ENCODE results near the gene TMED10. TPM values are rescaled to one million over a fixed set of nuclear protein-coding genes. Genes with fewer than 3 reads are reported as not detected.
A peak's percentile ranks its signal among the peaks of the same experiment; 100 is the strongest.

Gene TMED10
- total and polyA plus RNA-seq, 4 experiments from 2014 or later: 202 to 425 (median 278) TPM

DNA sequence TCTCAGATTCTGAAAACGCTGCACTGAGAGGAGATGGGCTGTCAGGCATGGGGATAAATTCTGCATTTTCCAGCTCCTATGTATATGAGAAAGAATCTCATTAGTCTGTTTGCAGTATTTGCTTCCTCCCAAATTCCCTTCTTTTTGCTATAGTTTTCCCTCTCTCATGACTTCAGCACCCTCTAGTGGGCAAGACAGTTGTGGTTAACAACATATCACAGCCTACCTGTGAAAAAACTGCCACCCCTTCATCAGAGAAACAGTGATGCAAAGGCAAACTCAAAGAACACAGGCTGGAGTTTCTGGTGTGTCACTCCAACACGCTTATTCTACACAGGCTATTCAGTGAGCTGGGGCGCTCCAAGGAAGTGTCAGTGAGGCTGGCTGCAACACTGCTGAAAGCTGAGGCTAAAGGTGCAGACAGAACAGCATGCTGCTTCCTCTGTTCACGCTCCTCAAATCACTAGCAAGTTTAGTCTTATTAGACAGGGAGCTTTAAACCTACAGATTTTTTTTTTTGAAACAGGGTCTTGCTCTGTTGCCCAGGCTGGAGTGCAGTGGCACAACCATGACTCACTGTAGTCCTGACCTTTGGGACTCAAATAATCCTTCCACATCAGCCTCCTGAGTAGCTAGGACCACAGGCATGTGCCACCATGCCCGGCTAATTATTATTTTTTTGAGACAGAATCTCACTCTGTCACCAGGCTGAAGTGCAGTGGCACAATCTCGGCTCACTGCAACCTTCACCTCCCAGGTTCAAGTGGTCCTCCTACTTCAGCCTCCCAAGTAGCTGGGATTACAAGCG lies 87.6 kb downstream of the TMED10 start:
- Mint-ChIP-seq H3K4me3 (no peak overlapping the region), H3K27me3 (no peaks in the 10 kb centered on the region), H3K36me3 (peaks cover 48 to 66% of the 10 kb centered on the region in 2 donors), H3K27ac (peak overlapping the region in 1 of 7 donors; percentile 47), H3K4me1 (no peaks in the 10 kb centered on the region), H3K9me3 (no peaks in the 10 kb centered on the region)
- H3K4me1 ChIP-seq (ENCODE audit: insufficient read depth, low read length): no peaks in the 10 kb centered on the region
- no peak overlapping the region for H3K27ac ChIP-seq (ENCODE audit: low read depth, low read length)
- DNase-seq: peak; percentile 37 to 48 (median 46)
- H3K36me3 ChIP-seq (ENCODE audit: insufficient read depth, low read length): peaks cover 34% of the 10 kb centered on the region
- no peaks in the 10 kb centered on the region for H3K9me3 ChIP-seq (ENCODE audit: control insufficient read depth in 1 of 2, low read length in 2 of 2)
- no peaks in the 10 kb centered on the region for H3K27me3 ChIP-seq (ENCODE audit: insufficient read depth, low read length)
- ChIA-PET POLR2A (ENCODE audit: partially characterized antibody) (interaction anchor here (0.6 to 1.2 kb wide), 4 partner anchors 40 to 291 kb away, joined by 3 to 7 read pairs (median 4); partner anchors contain the start of gene EIF2B2), CTCF (ENCODE audit: partially characterized antibody) (interaction anchor here (0.7 to 8.8 kb wide), 46 partner anchors 9 to 480 kb away, joined by 3 to 121 read pairs (median 5); partner anchors contain the start of genes ACYP1, EIF2B2 and RPS6KL1)
- intact Hi-C loops (cut with micrococcal nuclease): loop anchor here (1.0 to 5.0 kb wide), 2 partner anchors 227 to 481 kb away; no protein-coding TSS in a partner anchor
- H3K4me3 ChIP-seq (ENCODE audit: low read length in 2 of 2): no peak overlapping the region

DNA sequence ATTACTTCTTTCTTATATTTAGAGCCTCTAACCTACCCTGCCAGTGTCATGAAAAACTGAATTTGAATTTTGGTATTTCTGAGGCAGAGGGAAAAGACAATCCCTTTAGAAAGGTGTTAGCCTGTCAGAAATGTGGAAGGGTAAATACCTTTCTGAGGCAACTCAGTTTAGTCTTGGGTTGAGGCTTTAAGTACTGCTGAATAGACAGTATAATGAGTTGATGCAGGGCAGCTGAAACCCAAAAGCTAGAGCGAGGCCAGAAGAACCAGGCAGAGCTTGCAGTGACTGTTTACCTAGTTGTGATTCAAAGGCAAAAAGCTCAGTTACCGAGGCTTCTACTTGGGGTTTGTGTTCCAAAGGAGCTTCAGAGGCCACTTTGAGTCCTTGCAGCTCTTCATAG lies 88.3 kb downstream of the TMED10 start:
- no peaks in the 10 kb centered on the region for H3K27me3 ChIP-seq (ENCODE audit: insufficient read depth, low read length)
- no peak overlapping the region for H3K4me3 Mint-ChIP-seq
- H3K27me3 Mint-ChIP-seq: no peaks in the 10 kb centered on the region
- no peak overlapping the region for H3K27ac ChIP-seq (ENCODE audit: low read depth, low read length)
- H3K36me3 ChIP-seq (ENCODE audit: insufficient read depth, low read length): peaks cover 38% of the 10 kb centered on the region
- no peak overlapping the region for H3K4me3 ChIP-seq (ENCODE audit: low read length in 2 of 2)
- ChIA-PET CTCF (ENCODE audit: partially characterized antibody) (interaction anchor here (0.7 to 8.8 kb wide), 42 partner anchors 8 to 479 kb away, joined by 3 to 121 read pairs (median 5); partner anchors contain the start of genes ACYP1, EIF2B2 and RPS6KL1), POLR2A (ENCODE audit: partially characterized antibody) (interaction anchor here (0.6 to 1.2 kb wide), 4 partner anchors 40 to 291 kb away, joined by 3 to 7 read pairs (median 4); partner anchors contain the start of gene EIF2B2)
- no peak for DNase-seq
- no peaks in the 10 kb centered on the region for H3K9me3 Mint-ChIP-seq
- H3K36me3 Mint-ChIP-seq: peaks cover 51 to 68% of the 10 kb centered on the region in 2 donors
- no peak overlapping the region for H3K27ac Mint-ChIP-seq
- intact Hi-C loops (cut with micrococcal nuclease): loop anchor here (1.0 to 5.0 kb wide), 2 partner anchors 227 to 481 kb away; no protein-coding TSS in a partner anchor
- H3K4me1 ChIP-seq (ENCODE audit: insufficient read depth, low read length): no peaks in the 10 kb centered on the region
- H3K4me1 Mint-ChIP-seq: no peaks in the 10 kb centered on the region
- no peaks in the 10 kb centered on the region for H3K9me3 ChIP-seq (ENCODE audit: control insufficient read depth in 1 of 2, low read length in 2 of 2)

DNA sequence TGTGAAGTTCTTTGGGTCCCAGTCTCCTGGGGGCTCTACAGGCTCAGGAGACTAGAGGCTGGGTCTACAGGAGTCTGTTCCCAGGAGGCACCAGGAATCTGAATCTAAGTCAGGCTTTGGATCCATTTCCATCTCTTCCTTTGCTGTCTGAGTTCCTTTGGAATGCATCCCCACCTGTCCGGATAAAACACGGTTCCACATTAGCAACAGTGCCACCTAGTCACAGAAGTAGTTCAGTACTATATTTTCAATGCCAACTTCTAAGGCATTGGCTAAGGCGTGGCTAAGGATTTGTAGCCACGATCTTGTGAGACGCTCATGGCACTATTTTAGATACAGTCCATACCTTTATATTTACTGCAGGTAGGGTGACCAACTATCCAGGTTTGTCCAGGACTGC lies 91.9 kb downstream of the TMED10 start:
- no peak overlapping the region for H3K27ac ChIP-seq (ENCODE audit: low read depth, low read length)
- Mint-ChIP-seq H3K9me3 (no peaks in the 10 kb centered on the region), H3K4me1 (no peaks in the 10 kb centered on the region), H3K4me3 (no peak overlapping the region), H3K27me3 (no peaks in the 10 kb centered on the region), H3K27ac (peak overlapping the region in 1 of 7 donors; percentile 32), H3K36me3 (peaks cover 54 to 69% of the 10 kb centered on the region in 2 donors)
- H3K4me3 ChIP-seq (ENCODE audit: low read length in 2 of 2): no peak overlapping the region
- H3K27me3 ChIP-seq (ENCODE audit: insufficient read depth, low read length): no peaks in the 10 kb centered on the region
- intact Hi-C loops (cut with micrococcal nuclease): no loop called here
- ChIA-PET CTCF (ENCODE audit: partially characterized antibody) (interaction anchor here (2.3 kb wide), 1 partner anchor 224 kb away, joined by 9 read pairs; no protein-coding TSS in a partner anchor), POLR2A (ENCODE audit: partially characterized antibody) (interaction anchor here (0.6 kb wide), 1 partner anchor 47 kb away, joined by 3 read pairs; no protein-coding TSS in a partner anchor)
- peaks cover 42% of the 10 kb centered on the region for H3K36me3 ChIP-seq (ENCODE audit: insufficient read depth, low read length)
- no peaks in the 10 kb centered on the region for H3K9me3 ChIP-seq (ENCODE audit: control insufficient read depth in 1 of 2, low read length in 2 of 2)
- H3K4me1 ChIP-seq (ENCODE audit: insufficient read depth, low read length): no peaks in the 10 kb centered on the region
- DNase-seq: no peak

DNA sequence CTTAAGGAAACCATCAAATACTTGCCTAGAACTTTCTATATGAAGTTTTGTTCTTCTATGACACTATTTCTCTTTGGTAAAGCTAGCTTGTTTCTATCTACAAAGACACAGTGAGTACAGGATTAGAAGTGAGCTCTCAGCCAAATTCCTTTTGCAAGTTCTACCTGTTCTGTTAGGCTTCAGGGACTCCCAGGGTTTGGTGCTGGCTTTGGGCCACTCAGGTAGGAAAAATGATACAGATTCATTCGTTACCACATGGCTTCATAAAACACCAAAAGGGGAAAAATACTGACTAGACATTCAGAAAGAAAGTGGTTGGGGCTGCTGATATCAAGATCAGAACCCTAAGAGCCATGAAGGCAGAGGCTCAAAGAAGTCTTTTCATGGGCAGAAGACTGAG lies 93.1 kb downstream of the TMED10 start:
- CTCF ChIA-PET (ENCODE audit: partially characterized antibody): interaction anchor here (1.2 to 2.3 kb wide), 2 partner anchors 137 to 222 kb away, joined by 3 to 9 read pairs; no protein-coding TSS in a partner anchor
- Histone ChIP-seq H3K36me3 (ENCODE audit: insufficient read depth, low read length) (peaks cover 41% of the 10 kb centered on the region), H3K4me1 (ENCODE audit: insufficient read depth, low read length) (no peaks in the 10 kb centered on the region), H3K27ac (ENCODE audit: low read depth, low read length) (no peak overlapping the region), H3K4me3 (ENCODE audit: low read length in 2 of 2) (no peak overlapping the region), H3K27me3 (ENCODE audit: insufficient read depth, low read length) (no peaks in the 10 kb centered on the region), H3K9me3 (ENCODE audit: control insufficient read depth in 1 of 2, low read length in 2 of 2) (no peaks in the 10 kb centered on the region)
- H3K9me3 Mint-ChIP-seq: no peaks in the 10 kb centered on the region
- no peak overlapping the region for H3K4me3 Mint-ChIP-seq
- H3K27me3 Mint-ChIP-seq: no peaks in the 10 kb centered on the region
- H3K27ac Mint-ChIP-seq: peak overlapping the region in 3 of 7 donors; percentile 29 to 47 (median 42)
- peaks cover 49 to 63% of the 10 kb centered on the region in 2 donors for H3K36me3 Mint-ChIP-seq
- intact Hi-C loops (cut with micrococcal nuclease): no loop called here
- DNase-seq: no peak
- H3K4me1 Mint-ChIP-seq: no peaks in the 10 kb centered on the region
- POLR2A ChIA-PET (ENCODE audit: partially characterized antibody): no interaction called here

- Mint-ChIP-seq H3K27me3 (no peaks in the 10 kb centered on the region), H3K36me3 (peaks cover 37 to 48% of the 10 kb centered on the region in 2 donors), H3K4me1 (no peaks in the 10 kb centered on the region), H3K4me3 (no peak overlapping the region), H3K9me3 (no peaks in the 10 kb centered on the region), H3K27ac (peak overlapping the region in 1 of 7 donors; percentile 65)
- Histone ChIP-seq H3K27ac (ENCODE audit: low read depth, low read length) (no peak overlapping the region), H3K4me1 (ENCODE audit: insufficient read depth, low read length) (no peaks in the 10 kb centered on the region), H3K9me3 (ENCODE audit: control insufficient read depth in 1 of 2, low read length in 2 of 2) (no peaks in the 10 kb centered on the region), H3K4me3 (ENCODE audit: low read length in 2 of 2) (no peak overlapping the region), H3K27me3 (ENCODE audit: insufficient read depth, low read length) (no peaks in the 10 kb centered on the region), H3K36me3 (ENCODE audit: insufficient read depth, low read length) (peaks cover 26% of the 10 kb centered on the region)
- DNase-seq: no peak
- intact Hi-C loops (cut with micrococcal nuclease): no loop called here
- ChIA-PET POLR2A (ENCODE audit: partially characterized antibody) (no interaction called here), CTCF (ENCODE audit: partially characterized antibody) (no interaction called here)
These were observed 94.7 kb downstream of the TMED10 start for GRCh38 chr14:75081660-75082229.

Other genes starting within 250 kb of the TMED10 start
- not detected for gene PGF, start 221.0 kb downstream of the TMED10 start, total RNA-seq
- under 1 TPM; 0.11 to 0.13 TPM for gene PGF, start 221.0 kb downstream of the TMED10 start, polyA plus RNA-seq
- gene EIF2B2, start 173.7 kb downstream of the TMED10 start, total RNA-seq: 10 to 100 TPM; 31.3 to 31.7 TPM
- 10 to 100 TPM; 32.6 to 38.8 TPM for gene EIF2B2, start 173.7 kb downstream of the TMED10 start, polyA plus RNA-seq
- gene MLH3, start 125.1 kb downstream of the TMED10 start, total RNA-seq: 10 to 100 TPM; 24.9 to 26.8 TPM
- 10 to 100 TPM in 1 of 2 donors, 1 to 10 TPM in 1; 3.9 to 12.6 TPM for gene MLH3, start 125.1 kb downstream of the TMED10 start, polyA plus RNA-seq
- 10 to 100 TPM; 38.5 to 46.6 TPM for gene ACYP1, start 112.6 kb downstream of the TMED10 start, total RNA-seq
- gene ACYP1, start 112.6 kb downstream of the TMED10 start, polyA plus RNA-seq: 10 to 100 TPM; 16.0 to 20.7 TPM
- gene ZC2HC1C, start 107.0 kb downstream of the TMED10 start, total RNA-seq: under 1 TPM; 0.76 to 0.97 TPM
- gene ZC2HC1C, start 107.0 kb downstream of the TMED10 start, polyA plus RNA-seq: 1 to 10 TPM; 1.5 to 3.6 TPM
- 100 to 1,000 TPM; 129 to 133 TPM for gene NEK9, start 49.6 kb downstream of the TMED10 start, total RNA-seq
- gene NEK9, start 49.6 kb downstream of the TMED10 start, polyA plus RNA-seq: 10 to 100 TPM in 1 of 2 donors, 1 to 10 TPM in 1; 9.8 to 20.2 TPM
- gene FOS, start 102.2 kb upstream of the TMED10 start, total RNA-seq: 1 to 10 TPM; 4.1 to 4.3 TPM
- 100 to 1,000 TPM; 162 to 519 TPM for gene FOS, start 102.2 kb upstream of the TMED10 start, polyA plus RNA-seq